ENCODE measurements around the gene LSM5.
A peak's percentile ranks its signal among the peaks of the same experiment; 100 is the strongest.
"Not testable (repeated sequence)": the region's sequence is repeated elsewhere in the genome, so short reads cannot be mapped to it uniquely, and the experiment has no call there.

Gene LSM5

DNA sequence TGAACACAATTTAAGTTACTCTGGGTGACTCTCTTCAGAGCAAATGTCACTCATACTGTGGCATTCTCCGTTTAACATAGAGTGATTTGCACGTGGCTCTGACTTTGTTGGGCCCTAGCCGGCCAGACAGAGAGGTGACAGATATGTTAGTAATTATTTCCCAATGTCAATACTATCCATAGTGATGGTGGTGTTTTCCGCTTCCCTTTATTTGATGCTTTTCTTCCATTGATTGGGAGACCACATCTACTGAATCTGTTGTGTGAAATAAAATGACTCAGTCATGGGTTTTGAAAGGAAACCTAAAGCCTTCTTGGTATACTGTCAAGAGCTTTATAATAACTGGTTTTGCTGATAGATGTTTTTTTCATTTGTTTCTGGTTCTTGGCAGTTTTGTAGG, 12.5 kb upstream of the LSM5 start:
- no peak for DNase-seq (ENCODE audit: low spot score)

DNA sequence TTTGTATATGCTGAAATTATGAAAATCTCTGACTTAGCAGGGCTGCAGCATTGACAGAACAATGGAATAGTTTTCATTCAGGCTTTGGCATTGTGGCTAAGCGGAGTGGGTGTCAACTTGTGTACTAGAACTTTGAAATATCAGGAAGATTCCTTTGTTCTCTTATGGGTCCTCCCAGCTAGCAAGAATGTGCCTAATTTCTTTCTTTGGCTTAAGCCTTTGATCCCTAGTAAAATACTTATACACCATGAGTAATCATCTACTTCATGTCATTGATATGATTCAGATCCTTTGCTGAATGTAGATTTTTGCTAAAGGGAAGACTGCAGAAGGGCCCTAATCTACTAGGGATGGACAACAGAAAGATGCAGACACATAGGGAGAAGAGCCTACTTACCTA, 11.3 kb upstream of the LSM5 start:
- peak; percentile 67 for DNase-seq (ENCODE audit: low spot score)

DNA sequence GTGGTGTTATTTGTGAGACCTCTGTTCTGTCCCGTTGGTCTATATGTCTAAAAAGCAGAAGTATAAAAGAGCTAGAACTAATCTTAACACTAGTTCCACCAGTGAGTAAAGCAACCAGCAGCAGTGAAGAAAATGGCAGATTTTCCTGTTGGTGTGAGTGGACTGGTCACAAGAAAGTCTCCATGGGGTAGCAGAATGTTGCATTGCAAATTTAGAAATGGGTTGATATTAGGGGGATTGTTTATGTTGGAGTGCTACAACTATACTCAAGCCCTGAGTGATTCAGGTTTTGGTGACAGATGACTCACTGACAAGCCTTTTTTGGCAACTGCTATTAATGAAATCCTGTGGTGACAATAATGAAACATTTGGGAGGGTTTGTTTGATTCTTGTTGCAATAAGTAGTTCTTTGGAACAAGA, 10.8 kb upstream of the LSM5 start:
- peak; percentile 21 for DNase-seq (ENCODE audit: low spot score)

DNA sequence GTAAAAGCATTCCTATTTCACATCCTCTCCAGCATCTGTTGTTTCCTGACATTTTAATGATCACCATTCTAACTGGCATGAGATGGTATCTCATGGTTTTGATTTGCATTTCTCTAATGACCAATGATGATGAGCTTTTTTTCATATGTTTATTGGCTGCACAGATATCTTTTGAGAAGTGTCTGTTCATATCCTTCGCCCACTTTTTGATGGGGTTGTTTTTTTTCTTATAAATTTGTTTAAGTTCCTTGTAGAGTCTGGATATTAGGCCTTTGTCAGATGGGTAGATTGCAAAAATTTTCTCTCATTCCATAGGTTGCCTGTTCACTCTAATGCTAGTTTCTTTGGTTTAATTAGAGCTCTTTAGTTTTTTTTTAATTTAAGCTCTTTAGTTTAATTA, 10.0 kb upstream of the LSM5 start:
- not testable (repeated sequence) for DNase-seq (ENCODE audit: low spot score)

DNA sequence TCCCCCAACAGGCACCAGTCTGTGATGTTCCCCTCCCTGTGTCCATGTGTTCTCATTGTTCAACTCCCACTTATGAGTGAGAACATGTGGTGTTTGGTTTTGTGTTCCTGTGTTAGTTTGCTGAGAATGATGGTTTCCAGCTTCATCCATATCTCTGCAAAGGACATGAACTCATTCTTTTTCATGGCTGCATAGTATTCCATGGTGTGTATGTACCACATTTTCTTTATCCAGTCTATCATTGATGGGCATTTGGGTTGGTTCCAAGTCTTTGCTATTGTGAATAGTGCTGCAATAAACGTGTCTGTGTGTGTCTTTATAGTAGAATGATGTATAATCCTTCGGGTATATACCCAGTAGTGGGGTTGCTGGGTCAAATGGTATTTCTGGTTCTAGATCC, 9.6 kb upstream of the LSM5 start:
- not testable (repeated sequence) for DNase-seq (ENCODE audit: low spot score)

DNA sequence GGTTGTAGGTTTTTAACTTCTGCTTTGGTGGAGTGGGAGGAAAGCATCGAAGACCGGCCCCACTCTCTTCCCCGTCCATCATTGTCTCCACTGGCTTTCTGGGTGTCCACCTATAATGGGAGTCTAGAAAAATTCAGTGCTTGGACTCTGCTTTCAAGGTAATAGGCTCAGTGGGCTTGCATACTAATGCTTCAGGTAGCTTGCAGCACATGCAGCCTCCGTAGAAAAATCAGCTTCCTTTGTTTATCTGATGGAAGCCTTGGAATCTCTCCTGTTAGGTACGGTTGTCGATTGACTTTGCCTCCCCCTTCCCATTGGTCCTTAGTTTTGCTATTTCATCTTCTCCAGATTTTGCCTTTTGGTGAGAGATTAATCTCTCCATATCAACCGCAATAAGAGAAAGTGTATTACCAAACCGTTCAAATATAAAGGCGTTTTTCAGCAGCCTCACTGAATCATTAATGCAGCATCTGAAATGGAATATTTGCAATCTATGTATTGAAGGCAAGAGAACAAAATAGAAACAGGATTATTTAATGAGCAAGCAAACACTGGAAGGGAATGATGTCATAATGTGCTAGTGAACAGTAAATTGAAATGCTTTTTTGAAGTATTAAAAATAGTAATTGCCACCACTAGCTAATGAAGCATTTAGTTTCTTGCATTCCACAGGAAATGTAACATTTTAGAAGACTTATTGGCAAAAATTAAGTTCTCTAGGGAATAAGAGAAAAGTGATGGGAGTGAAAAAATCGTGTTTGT, 6.1 kb upstream of the LSM5 start:
- no peak for DNase-seq (ENCODE audit: low spot score)

DNA sequence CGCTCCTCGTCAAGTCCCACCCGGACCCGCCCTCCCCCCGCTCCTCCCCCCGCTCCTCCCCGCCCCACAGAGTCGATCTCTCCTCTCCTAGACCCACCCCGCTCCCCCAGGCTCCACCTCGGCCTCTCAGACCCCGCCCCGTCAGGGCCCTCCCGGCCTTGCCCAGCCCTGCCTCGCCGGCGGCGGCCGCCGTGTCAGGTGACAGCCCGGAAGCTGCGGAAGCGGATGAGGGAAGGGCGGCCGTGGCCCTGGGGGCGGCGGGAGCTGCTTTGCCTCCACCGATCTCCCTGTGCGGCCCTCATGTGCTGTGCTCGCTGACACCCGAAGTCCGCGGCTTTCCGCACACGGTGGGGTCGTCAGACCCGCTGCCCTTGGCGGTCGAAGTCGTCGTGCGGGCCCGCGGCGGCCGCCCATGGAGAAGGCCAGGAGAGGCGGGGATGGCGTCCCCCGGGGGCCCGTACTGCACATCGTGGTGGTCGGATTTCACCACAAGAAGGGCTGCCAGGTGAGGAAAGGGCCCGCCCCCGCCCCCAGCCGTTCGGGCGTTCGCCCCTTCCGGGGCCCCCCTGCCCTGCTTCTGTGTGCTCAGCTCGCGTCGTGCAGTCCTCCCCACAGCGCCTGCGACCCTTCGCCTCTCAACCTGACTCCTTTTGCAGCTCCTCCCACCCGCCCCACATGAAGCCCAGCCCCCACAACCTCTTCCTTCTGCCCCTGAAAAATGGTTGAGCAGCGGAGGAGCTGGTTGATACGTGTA, 5.3 kb upstream of the LSM5 start, which contains the start of gene AVL9:
Gene AVL9 (plus strand): TSS at position 192 of the 754 bp plus-strand sequence. CDS start 221 bp downstream, at position 413.
- peak; percentile 98 for DNase-seq (ENCODE audit: low spot score)

DNA sequence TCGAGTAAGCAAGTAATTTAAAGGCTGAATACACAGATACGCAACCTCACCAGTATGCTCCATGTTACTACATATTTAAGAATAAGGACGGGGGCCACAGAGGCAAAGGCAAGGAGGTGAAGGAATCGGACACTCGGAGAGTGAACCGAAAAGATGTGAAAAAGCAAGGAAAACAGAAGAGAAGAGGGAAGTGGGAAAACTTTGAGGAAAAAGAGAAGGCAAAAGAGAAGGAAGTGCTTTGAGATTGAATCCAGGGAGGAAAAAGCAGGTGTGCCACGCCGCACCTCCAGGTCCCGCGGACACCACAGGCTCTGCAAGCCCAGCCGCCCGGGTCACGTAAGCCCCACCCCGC, 4.7 kb upstream of the LSM5 start:
- DNase-seq (ENCODE audit: low spot score) = no peak

DNA sequence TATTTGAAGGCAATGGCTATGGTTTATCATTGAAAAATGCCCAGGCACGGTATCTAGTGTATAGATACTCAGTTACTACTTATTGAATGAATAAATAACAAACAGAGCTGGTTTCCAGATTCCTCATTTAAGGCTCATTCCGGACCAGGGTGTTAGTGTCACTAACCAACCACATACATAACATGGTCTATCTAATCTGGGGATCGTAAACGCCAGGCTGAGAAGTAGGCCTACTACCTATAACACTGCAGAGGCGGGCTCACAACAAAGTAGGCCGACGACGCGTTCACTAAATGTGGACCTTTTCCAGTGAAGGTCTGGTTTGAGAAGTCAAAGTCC, 423 bp downstream of the LSM5 start:
- DNase-seq (ENCODE audit: low spot score) = no peak

DNA sequence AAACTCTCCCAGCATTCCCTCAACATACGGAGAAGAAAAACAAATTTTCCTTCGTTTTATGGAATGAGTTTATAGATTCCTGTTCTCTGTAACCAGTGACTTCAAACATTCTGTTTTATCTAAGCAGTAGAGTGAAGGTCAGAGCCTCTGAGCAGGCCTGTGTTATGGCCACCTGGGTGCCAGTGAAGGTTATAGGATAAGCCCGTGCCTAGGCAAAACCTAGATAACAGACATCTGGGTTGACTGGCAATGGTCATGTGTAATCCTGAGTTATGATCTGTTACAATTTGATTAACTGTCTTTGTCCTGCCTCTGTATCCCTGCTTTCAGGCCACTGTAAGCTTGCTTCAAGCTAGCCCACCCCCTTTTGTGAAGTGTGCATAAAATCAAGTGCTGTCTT, 8.3 kb downstream of the LSM5 start:
- DNase-seq (ENCODE audit: low spot score) = no peak

DNA sequence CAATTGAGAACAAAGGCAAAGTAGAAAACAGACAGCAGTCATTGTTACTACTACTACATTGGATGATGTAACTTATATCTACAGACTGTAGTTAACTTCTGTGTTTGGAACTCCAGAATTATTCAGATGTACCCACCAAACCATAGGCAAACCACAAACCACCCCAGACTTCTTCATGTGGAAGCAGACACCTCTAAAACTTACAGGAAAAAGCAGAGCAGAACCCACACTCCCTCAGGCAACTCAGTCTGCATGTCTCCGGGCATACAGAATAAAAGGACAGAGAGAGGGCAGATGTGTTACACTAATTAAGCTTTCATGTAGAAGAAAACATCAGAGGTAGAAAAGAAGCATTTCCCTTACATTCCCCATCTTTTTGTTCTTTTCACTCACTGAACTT, 9.0 kb downstream of the LSM5 start:
- DNase-seq (ENCODE audit: low spot score) = no peak

DNA sequence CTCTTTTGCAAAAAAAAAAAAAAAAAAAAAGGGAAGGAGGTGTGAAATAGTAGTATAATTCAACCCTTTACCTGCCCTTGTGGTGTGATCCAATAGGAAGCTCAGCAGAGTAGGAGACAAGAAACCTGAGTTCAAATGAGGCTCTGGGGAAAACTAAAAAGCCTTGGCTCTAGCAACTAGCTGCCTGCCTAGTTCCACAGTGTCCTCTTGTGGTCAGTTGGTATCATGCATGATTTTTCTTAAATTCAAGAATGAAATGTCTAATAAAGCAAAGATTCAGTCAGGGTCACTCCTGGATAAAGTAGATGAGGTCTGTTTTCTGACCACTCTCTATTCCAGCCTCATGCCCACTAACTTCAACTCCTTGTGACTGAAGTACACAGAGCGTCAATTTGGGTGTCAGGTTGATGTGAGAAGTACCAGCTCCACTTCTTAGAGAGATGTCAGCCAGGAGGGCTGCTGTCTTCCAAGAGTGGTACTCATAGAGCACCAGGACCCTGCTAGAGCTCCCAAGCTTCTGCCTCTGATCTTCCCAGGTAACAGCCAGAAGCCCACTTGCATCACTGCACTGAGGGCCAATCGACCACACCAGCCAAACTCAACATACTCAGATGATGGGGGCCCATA, 10.5 kb downstream of the LSM5 start:
- peak; percentile 72 for DNase-seq (ENCODE audit: low spot score)

DNA sequence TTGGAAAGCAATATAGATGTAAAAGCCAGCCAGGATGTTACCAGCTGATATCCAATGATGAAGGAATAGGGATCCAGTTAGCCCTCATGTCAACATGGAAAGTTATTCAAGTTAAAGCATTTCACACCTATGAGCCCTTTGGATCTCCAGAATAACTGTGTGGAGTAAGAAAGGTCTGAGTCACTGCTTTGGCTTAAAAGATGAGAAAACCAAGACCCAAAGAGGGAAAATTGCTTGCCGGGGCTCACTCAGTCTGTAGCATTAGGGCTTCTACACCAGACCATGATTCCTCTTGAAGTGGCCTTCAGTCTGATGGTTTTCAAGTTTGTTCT, 12.6 kb downstream of the LSM5 start:
- no peak for DNase-seq (ENCODE audit: low spot score)

DNA sequence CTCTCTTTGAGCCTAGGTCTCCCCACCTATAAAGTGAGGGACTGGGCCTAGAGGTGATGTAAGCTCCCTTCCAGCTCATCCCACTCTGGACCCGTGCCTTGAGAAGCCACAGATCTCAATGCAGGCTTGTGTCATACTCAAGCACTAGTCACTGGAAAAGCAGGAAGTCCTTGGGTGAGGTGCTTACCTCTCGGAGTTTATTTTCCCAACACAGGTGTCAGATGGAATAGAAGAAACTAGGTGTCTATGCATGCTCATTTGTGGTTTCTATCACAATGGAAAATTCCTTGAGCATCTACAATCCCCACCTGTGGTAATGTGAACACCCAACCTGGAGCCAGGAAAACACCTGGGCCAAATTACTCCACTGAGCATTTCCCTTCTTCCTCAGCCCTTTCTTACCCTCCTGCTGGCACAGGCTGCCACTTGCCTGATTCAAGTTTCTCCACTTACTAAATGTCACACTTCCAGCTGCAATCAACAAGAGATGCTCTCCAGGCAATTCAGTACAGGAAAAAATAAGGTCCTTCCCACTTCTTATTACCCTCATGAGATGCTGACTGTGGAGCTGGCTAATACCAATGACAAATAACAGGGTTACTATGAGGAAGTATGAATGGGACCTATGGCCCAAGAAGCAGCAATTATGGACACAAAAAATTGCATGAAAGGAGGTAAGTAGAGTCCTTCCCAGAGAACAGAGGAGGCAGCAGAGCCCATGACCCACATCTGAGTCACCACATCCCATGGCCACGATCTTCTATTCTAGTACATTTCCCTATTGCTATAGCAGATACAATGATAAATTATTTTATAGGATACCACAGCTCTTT, 13.1 kb downstream of the LSM5 start:
- DNase-seq (ENCODE audit: low spot score) = no peak

DNA sequence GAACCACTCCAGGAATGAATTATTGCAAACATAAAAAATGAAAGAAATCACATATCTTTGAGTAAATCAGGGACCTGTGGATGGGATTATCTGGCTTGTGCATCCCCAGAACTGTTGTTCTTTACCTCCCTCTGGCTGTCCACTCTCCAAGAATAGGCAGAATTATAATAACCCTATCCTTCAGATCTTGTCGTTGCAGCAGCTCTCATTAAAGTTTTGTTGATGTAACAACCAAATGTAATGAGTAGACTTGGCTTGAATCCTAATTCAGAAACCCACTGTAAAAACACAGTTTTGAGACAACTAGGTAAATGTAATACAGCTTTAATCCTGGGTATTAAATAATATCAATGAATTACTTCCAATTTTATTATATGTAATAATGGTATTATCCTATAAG, 16.2 kb downstream of the LSM5 start:
- no peak for DNase-seq (ENCODE audit: low spot score)

DNA sequence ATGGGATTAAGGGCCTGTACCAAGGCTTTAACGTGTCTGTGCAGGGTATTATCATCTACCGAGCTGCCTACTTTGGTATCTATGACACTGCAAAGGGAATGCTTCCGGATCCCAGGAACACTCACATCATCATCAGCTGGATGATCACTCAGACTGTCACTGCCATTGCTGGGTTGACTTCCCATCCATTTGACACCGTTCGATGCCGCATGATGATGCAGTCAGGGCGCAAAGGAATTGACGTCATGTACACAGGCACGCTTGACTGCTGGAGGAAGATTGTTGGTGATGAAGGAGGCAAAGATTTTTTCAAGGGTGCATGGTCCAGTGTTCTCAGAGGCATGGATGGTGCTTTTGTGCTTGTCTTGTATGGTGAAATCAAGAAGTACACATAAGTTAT, 18.2 kb downstream of the LSM5 start:
- no peak for DNase-seq (ENCODE audit: low spot score)

DNA sequence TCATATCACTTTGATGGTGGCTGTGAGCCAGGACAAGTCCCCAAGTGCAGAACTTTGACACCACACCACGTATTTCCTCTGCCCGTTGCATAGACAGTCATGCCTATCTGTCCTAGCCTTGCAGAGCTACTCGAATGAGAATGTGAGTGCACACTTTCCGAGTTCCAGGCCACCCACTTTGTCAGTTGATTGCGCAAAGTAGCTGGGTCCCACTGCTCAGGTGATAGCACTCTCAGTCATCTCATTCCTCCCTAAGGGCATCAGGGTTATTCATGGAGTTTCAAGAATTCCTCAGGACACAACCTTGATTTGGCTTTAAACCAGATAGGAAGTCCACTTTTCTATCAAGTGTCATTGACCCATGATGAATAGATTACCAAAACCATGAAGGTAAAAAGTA, 19.3 kb downstream of the LSM5 start:
- no peak for DNase-seq (ENCODE audit: low spot score)

DNA sequence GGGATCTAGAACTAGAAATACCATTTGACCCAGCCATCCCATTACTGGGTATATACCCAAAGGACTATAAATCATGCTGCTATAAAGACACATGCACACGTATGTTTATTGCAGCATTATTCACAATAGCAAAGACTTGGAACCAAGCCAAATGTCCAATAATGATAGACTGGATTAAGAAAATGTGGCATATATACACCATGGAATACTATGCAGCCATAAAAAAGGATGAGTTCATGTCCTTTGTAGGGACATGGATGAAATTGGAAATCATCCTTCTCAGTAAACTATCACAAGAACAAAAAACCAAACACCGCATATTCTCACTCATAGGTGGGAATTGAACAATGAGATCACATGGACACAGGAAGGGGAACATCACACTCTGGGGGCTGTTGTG, 20.2 kb downstream of the LSM5 start:
- not testable (repeated sequence) for DNase-seq (ENCODE audit: low spot score)

DNA sequence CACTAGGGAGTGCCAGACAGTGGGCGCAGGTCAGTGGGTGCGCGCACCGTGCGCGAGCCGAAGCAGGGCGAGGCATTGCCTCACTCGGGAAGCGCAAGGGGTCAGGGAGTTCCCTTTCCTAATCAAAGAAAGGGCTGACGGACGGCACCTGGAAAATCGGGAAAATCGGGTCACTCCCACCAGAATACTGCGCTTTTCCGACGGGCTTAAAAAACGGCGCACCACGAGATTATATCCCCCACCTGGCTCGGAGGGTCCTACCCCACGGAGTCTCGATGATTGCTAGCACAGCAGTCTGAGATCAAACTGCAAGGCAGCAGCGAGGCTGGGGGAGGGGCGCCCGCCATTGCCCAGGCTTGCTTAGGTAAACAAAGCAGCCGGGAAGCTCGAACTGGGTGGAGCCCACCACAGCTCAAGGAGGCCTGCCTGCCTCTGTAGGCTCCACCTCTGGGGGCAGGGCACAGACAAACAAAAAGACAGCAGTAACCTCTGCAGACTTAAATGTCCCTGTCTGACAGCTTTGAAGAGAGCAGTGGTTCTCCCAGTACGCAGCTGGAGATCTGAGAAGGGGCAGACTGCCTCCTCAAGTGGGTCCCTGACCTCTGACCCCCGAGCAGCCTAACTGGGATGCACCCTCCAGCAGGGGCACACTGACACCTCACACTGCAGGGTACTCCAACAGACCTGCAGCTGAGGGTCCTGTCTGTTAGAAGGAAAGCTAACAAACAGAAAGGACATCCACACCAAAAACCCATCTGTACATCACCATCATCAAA, 25.4 kb downstream of the LSM5 start:
- DNase-seq (ENCODE audit: low spot score) = not testable (repeated sequence)

DNA sequence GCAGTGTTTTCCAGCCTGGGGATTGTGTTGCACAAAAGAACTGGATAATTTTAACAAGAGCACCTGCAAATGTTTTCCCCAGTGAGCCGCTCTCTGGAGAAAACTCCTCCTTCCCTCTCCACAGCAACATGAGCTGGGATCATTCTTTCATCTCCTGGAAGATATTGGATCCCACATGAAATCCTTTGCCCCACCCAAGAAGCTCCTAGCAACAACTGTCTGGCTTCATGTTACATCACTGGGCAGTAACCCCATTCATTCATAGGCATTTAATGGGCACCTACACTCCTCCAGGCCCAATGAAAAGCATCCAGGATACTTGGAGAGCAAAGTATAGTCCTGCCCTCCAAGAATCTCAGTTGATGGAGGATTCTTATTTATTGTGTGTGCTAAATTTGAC, 27.2 kb downstream of the LSM5 start:
- peak; percentile 33 for DNase-seq (ENCODE audit: low spot score)

DNA sequence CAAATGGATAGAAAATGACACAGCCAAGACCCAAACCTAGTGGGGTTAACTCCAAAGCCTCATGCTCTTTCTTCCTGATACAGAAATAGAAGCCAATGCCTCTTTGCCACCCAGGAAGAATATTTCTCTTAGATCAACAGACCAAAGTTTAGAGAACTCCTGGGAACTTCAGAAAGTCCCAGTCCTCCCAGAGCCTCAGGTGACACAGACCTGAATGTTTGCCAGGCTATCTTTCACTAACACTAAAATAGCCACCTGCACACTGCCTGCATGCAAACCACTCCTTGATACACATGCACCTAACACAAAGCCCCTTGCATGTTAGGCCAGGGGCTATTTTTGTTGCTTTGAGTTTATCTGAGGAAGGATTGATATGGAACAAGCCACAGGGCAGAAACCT, 27.7 kb downstream of the LSM5 start:
- no peak for DNase-seq (ENCODE audit: low spot score)

DNA sequence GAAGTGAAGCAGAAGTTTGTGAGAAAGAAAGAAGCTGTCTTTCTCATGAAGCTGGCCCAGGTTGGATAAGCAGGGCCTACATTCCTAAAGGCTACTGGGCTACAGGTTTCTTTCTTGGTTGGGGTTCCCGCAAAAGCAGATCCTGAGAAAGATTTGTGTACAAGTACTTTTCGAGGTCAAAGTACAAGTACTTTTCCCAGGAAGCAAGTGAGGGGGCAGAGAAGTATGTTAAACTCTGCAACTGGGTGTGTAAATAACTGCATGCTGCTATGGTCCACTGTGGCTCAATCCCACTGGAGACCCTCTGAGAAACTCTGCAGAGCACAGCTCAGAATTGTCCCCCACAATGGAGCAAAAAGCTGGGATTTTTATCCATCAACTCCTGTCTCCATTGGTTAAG, 28.7 kb downstream of the LSM5 start:
- no peak for DNase-seq (ENCODE audit: low spot score)

All from SW480 (cell line).